GM19467 (cell line): Measurements from ENCODE around the gene NUDT4B.
"Not testable (repeated sequence)": the region's sequence is repeated elsewhere in the genome, so short reads cannot be mapped to it uniquely, and the experiment has no call there.

Experiments used
- ATAC-seq: cut with Tn5 transposase; IDR thresholded peaks from one replicate; pipeline ENCODE4 v1.9.1; 2021; ENCODE audit warnings: mild to moderate bottlenecking, moderate library complexity; ENCODE audit not compliant: unreplicated experiment

Gene NUDT4B

GRCh38 chr1:148793762-148794332, 45.3 kb downstream of the NUDT4B start:
- not testable (repeated sequence) for ATAC-seq
